ENCODE measurements around the gene MRAP. TPM values are rescaled to one million over a fixed set of nuclear protein-coding genes. Genes with fewer than 3 reads are reported as not detected.

Gene MRAP
- total and polyA plus RNA-seq, 2 donors from 2014 or later: not detected

- Histone ChIP-seq H3K27me3 (ENCODE audit: control insufficient read depth, insufficient read depth, low read length) (no peaks in the 10 kb centered on the region), H3K4me3 (ENCODE audit: low read length in 3 of 3) (no peak overlapping the region), H3K9me3 (ENCODE audit: control insufficient read depth in 2 of 3, insufficient read depth in 1 of 3, low read length in 3 of 3) (no peaks in the 10 kb centered on the region), H3K4me1 (ENCODE audit: control insufficient read depth in 2 of 3, insufficient read depth in 2 of 3, low read depth in 1 of 3, low read length in 3 of 3) (no peaks in the 10 kb centered on the region), H3K27ac (ENCODE audit: low read depth in 2 of 2, low read length in 2 of 2) (no peak overlapping the region), H3K9ac (ENCODE audit: low read length in 3 of 3) (no peak overlapping the region), H3K36me3 (ENCODE audit: control insufficient read depth in 2 of 3, insufficient read depth in 3 of 3, low read length in 3 of 3) (no peaks in the 10 kb centered on the region)
- intact Hi-C loops (cut with DNase I): no loop called here
- no peak for DNase-seq
- TF ChIP-seq CTCF (IDR thresholded peaks at IDR 0.05; ENCODE audit: borderline replicate concordance, extremely low read depth, insufficient read depth): no peak
- no peak for FAIRE-seq
These were observed 4.7 kb downstream of the MRAP start for GRCh38 chr21:32303385-32303784.

- no peaks in the 10 kb centered on the region for H3K36me3 ChIP-seq (ENCODE audit: control insufficient read depth in 2 of 3, insufficient read depth in 3 of 3, low read length in 3 of 3)
- no peak for TF ChIP-seq CTCF (IDR thresholded peaks at IDR 0.05; ENCODE audit: borderline replicate concordance, extremely low read depth, insufficient read depth)
- H3K4me1 ChIP-seq (ENCODE audit: control insufficient read depth in 2 of 3, insufficient read depth in 2 of 3, low read depth in 1 of 3, low read length in 3 of 3): no peaks in the 10 kb centered on the region
- no peak overlapping the region for H3K4me3 ChIP-seq (ENCODE audit: low read length in 3 of 3)
- H3K9ac ChIP-seq (ENCODE audit: low read length in 3 of 3): no peak overlapping the region
- intact Hi-C loops (cut with DNase I): no loop called here
- no peaks in the 10 kb centered on the region for H3K27me3 ChIP-seq (ENCODE audit: control insufficient read depth, insufficient read depth, low read length)
- no peak overlapping the region for H3K27ac ChIP-seq (ENCODE audit: low read depth in 2 of 2, low read length in 2 of 2)
- no peaks in the 10 kb centered on the region for H3K9me3 ChIP-seq (ENCODE audit: control insufficient read depth in 2 of 3, insufficient read depth in 1 of 3, low read length in 3 of 3)
- FAIRE-seq (no peak), DNase-seq (no peak)
These were observed 6.3 kb downstream of the MRAP start for GRCh38 chr21:32304998-32305397.

- no peak for TF ChIP-seq CTCF (IDR thresholded peaks at IDR 0.05; ENCODE audit: borderline replicate concordance, extremely low read depth, insufficient read depth)
- Histone ChIP-seq H3K9ac (ENCODE audit: low read length in 3 of 3) (no peak overlapping the region), H3K27ac (ENCODE audit: low read depth in 2 of 2, low read length in 2 of 2) (no peak overlapping the region), H3K36me3 (ENCODE audit: control insufficient read depth in 2 of 3, insufficient read depth in 3 of 3, low read length in 3 of 3) (no peaks in the 10 kb centered on the region), H3K9me3 (ENCODE audit: control insufficient read depth in 2 of 3, insufficient read depth in 1 of 3, low read length in 3 of 3) (no peaks in the 10 kb centered on the region), H3K4me3 (ENCODE audit: low read length in 3 of 3) (no peak overlapping the region), H3K4me1 (ENCODE audit: control insufficient read depth in 2 of 3, insufficient read depth in 2 of 3, low read depth in 1 of 3, low read length in 3 of 3) (no peaks in the 10 kb centered on the region), H3K27me3 (ENCODE audit: control insufficient read depth, insufficient read depth, low read length) (no peaks in the 10 kb centered on the region)
- no peak for FAIRE-seq
- intact Hi-C loops (cut with DNase I): no loop called here
- DNase-seq: peak in 3 of 5 donors; percentile 22 to 41 (median 29)
These were observed 7.5 kb downstream of the MRAP start for GRCh38 chr21:32306021-32306780.
